Smooth muscle cell (in vitro differentiated cells): ENCODE data around the gene PTCH1. TPM values are rescaled to one million over a fixed set of nuclear protein-coding genes. Genes with fewer than 3 reads are reported as not detected.

Source experiments
- DNase-seq: peaks from one replicate; lab custom pipeline; 2025; ENCODE audit not compliant: unreplicated experiment; lab: John Stamatoyannopoulos, UW
- H2AFZ ChIP-seq: fragments of 200-600 bp; sonication (generic); 2 replicates; pipeline ENCODE4 v1.6.0; 2016; ENCODE audit warnings: antibody characterized with exemption, low read depth, mild to moderate bottlenecking
- H3F3A ChIP-seq: fragments of 200-600 bp; sonication (generic); 2 replicates; pipeline ENCODE4 v1.6.0; 2017; ENCODE audit warnings: antibody characterized with exemption, low read depth
- H3K27ac ChIP-seq: fragments of 200-600 bp; sonication (generic); 2 replicates; pipeline ENCODE4 v1.5.1; 2016; ENCODE audit warnings: low read depth, mild to moderate bottlenecking
- H3K27me3 ChIP-seq: fragments of 200-600 bp; sonication (generic); 2 replicates; pipeline ENCODE4 v1.6.1; 2016; ENCODE audit warnings: low read depth, mild to moderate bottlenecking
- H3K36me3 ChIP-seq: fragments of 200-600 bp; sonication (generic); 2 replicates; pipeline ENCODE4 v1.5.1; 2016; ENCODE audit warnings: low read depth
- H3K4me1 ChIP-seq: fragments of 200-600 bp; sonication (generic); 2 replicates; pipeline ENCODE4 v1.5.1; 2016; ENCODE audit warnings: low read depth
- H3K4me2 ChIP-seq: fragments of 200-600 bp; sonication (generic); 2 replicates; pipeline ENCODE4 v1.6.0; 2016; ENCODE audit warnings: mild to moderate bottlenecking
- H3K4me3 ChIP-seq: fragments of 200-600 bp; sonication (generic); 2 replicates; pipeline ENCODE4 v1.5.1; 2016; ENCODE audit warnings: mild to moderate bottlenecking
- H3K79me2 ChIP-seq: fragments of 200-600 bp; sonication (generic); 2 replicates; pipeline ENCODE4 v1.6.0; 2016; ENCODE audit warnings: low read depth, mild to moderate bottlenecking
- H3K9ac ChIP-seq: fragments of 200-600 bp; sonication (generic); 2 replicates; pipeline ENCODE4 v1.6.0; 2016; ENCODE audit warnings: low read depth
- H3K9me3 ChIP-seq: fragments of 200-600 bp; sonication (generic); replicated peaks from 2 replicates; pipeline ENCODE4 v1.5.1; 2016; ENCODE audit warnings: low read depth
- H4K20me1 ChIP-seq: fragments of 200-600 bp; sonication (generic); 2 replicates; pipeline ENCODE4 v1.6.0; 2016; ENCODE audit warnings: low read depth
- CTCF ChIP-seq: fragments of 200-600 bp; sonication (generic); IDR thresholded peaks from 2 replicates; pipeline ENCODE4 v1.5.1; 2017; ENCODE audit warnings: borderline replicate concordance, mild to moderate bottlenecking, antibody characterized with exemption; ENCODE audit not compliant: insufficient read depth, poor library complexity, severe bottlenecking
- WGBS: methylation state at CpG from one replicate; pipeline ENCODE4 v1.1.7; 2016; ENCODE audit warnings: low lambda C conversion rate; 5-methylcytosine and 5-hydroxymethylcytosine counted together
- polyA plus RNA-seq: library from polyadenylated mRNA; unstranded; fragments of >200 nt; fragmentation: Nextera tagmentation; extraction: Ambion mirVana; gene quantifications from 2 replicates; pipeline ENCODE4 v1.2.1, GENCODE V29; 2016
- total RNA-seq: library from RNA; depleted of rRNA; stranded (reverse); fragments of >200 nt; gene quantifications from 2 replicates; pipeline ENCODE4 v1.2.3, GENCODE V29; 2014

Gene PTCH1
- total and polyA plus RNA-seq, 2 experiments from 2014 or later = 5.8 to 6.3 TPM

- no peaks in the 10 kb centered on the region for H3K79me2 ChIP-seq
- H4K20me1 ChIP-seq = no peaks in the 10 kb centered on the region
- no peak overlapping the region for H2AFZ ChIP-seq
- no peak overlapping the region for H3K4me3 ChIP-seq
- TF ChIP-seq CTCF = no peak
- H3K9ac ChIP-seq = no peak overlapping the region
- no peak overlapping the region for H3K27ac ChIP-seq
- peaks cover 17% of the 10 kb centered on the region for H3K9me3 ChIP-seq
- H3K4me1 ChIP-seq = no peaks in the 10 kb centered on the region
- H3K36me3 ChIP-seq = peaks cover 9% of the 10 kb centered on the region
- no peak for DNase-seq
- no peak overlapping the region for H3K4me2 ChIP-seq
- H3F3A ChIP-seq = no peaks in the 10 kb centered on the region
- no peaks in the 10 kb centered on the region for H3K27me3 ChIP-seq
These were observed 97.3 kb downstream of the PTCH1 start for GRCh38 chr9:95419444-95419843.

GRCh38 chr9:95415158-95415557 is 101.6 kb downstream of the PTCH1 start:
- Histone ChIP-seq H3K9me3 (no peaks in the 10 kb centered on the region), H3K9ac (no peak overlapping the region), H3K27me3 (no peaks in the 10 kb centered on the region), H3K79me2 (no peaks in the 10 kb centered on the region), H3F3A (no peaks in the 10 kb centered on the region), H3K36me3 (no peaks in the 10 kb centered on the region), H2AFZ (no peak overlapping the region), H4K20me1 (no peaks in the 10 kb centered on the region), H3K27ac (no peak overlapping the region), H3K4me3 (no peak overlapping the region), H3K4me2 (no peak overlapping the region), H3K4me1 (peaks cover 4% of the 10 kb centered on the region)
- no peak for DNase-seq
- 79% methylated on average over 2 of the region's 2 CpGs for WGBS
- no peak for TF ChIP-seq CTCF

GRCh38 chr9:95413793-95414192 is 103.0 kb downstream of the PTCH1 start:
- H3K27ac ChIP-seq = no peak overlapping the region
- H3K79me2 ChIP-seq = no peaks in the 10 kb centered on the region
- H4K20me1 ChIP-seq = no peaks in the 10 kb centered on the region
- no peaks in the 10 kb centered on the region for H3K27me3 ChIP-seq
- TF ChIP-seq CTCF = no peak
- H3K36me3 ChIP-seq = no peaks in the 10 kb centered on the region
- H3K9me3 ChIP-seq = no peaks in the 10 kb centered on the region
- no peak overlapping the region for H2AFZ ChIP-seq
- no peak overlapping the region for H3K4me2 ChIP-seq
- 84% methylated on average over 2 of the region's 2 CpGs for WGBS
- H3K9ac ChIP-seq = no peak overlapping the region
- DNase-seq = no peak
- no peak overlapping the region for H3K4me3 ChIP-seq
- peaks cover 4% of the 10 kb centered on the region for H3K4me1 ChIP-seq
- no peaks in the 10 kb centered on the region for H3F3A ChIP-seq

- no peak for DNase-seq
- Histone ChIP-seq H3F3A (no peaks in the 10 kb centered on the region), H3K4me2 (no peak overlapping the region), H3K9ac (no peak overlapping the region), H3K27ac (no peak overlapping the region), H3K9me3 (no peaks in the 10 kb centered on the region), H3K36me3 (no peaks in the 10 kb centered on the region), H2AFZ (peak overlapping the region; percentile 17), H3K79me2 (no peaks in the 10 kb centered on the region), H3K4me3 (no peak overlapping the region), H3K4me1 (peaks cover 4% of the 10 kb centered on the region), H4K20me1 (no peaks in the 10 kb centered on the region), H3K27me3 (no peaks in the 10 kb centered on the region)
- no peak for TF ChIP-seq CTCF
- 95% methylated on average over 19 of the region's 23 CpGs for WGBS
These were observed 105.5 kb downstream of the PTCH1 start for GRCh38 chr9:95411054-95411892.
